ENCODE results near the gene MTMR3.

DNA sequence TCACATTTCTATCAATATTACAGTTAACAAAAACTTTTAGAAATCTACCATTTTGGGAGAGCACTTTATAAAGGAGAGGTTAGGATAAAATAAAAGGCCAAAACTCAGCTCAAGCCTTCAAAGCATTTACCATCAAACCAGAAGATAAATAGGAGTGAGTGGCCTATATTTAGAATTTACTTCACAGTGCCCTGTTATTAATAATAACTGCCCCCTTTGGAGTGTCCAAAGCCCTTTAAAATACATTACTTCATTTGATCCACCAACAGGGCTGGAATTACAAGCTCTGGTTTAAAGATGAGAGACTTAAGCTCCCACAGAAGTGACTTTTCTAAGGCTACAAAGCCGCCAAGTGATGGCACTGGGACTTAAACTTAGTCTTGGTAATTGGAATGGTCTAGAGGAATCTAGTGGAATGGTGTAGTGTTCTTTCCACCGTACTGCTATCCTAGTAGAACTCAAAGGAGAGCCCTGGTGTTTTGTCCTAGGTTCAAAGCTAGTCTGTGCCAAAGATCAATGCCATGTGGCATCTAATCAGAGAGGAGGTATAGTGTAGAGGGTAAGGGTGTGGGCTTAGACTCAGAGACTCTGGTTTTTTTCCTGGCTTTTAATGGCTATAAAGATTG is 21.2 kb upstream of the MTMR3 start:
- TF ChIP-seq GATA3 (IDR thresholded peaks at IDR 0.05; ENCODE audit: low read depth, low read length): no peak
- no peak for TF ChIP-seq GATA2 (IDR thresholded peaks at IDR 0.05; ENCODE audit: low read depth, low read length)

All from SH-SY5Y (cell line).